ENCODE results near the gene WNK4. TPM values are rescaled to one million over a fixed set of nuclear protein-coding genes. Genes with fewer than 3 reads are reported as not detected.

Gene WNK4
- total RNA-seq, 1 donor = 0.45 TPM

DNA sequence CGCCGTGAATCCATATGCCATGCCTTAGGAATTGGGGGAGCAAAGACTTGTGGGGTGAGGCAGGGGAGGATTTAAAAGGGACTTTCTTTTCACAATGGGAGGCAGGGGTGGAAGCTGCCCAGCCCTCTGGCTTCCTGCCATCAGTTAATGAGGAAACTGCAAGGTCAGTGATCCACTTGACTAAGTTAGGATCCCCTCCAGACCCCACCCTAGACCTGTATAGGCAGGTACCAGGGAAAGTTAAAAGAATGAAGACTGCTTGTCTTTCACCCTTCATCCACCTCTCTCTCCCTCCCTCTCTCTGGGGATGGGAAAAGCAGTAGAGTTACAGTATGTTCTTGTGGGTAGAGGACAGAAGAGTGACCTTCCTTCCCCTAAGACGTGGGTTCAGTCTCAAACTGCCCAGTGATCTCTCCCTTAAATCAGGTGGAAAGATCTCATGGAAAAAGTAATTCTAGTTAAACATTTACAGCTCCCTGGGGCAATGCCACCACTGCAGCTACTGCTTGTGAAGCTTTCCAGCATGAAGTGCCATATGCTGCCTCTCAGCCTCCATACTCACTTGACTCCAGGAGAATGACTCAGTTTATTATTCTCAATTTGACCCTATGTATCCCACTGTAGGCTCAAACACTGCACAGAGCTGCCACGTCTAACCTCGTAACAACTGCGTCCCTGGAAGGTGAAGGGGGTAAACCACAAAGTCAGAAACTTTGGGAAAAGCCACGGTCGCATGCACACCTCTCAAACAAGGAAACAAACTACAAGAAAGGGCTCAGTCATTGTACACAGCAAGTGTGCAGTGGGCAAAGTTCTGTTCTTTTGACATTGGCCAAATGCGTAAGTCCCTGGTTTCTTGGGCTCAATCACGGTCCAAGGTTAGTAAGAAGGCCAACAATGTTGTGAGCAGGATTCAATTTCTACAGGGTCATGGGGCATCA is 16.9 kb downstream of the WNK4 start:
- no peak for TF ChIP-seq CTCF (IDR thresholded peaks at IDR 0.05; ENCODE audit: insufficient read depth, low read length)
- H3K4me3 ChIP-seq (ENCODE audit: low read depth, low read length) = peak overlapping the region; percentile 97
- no peak for DNase-seq (ENCODE audit: low read depth)

DNA sequence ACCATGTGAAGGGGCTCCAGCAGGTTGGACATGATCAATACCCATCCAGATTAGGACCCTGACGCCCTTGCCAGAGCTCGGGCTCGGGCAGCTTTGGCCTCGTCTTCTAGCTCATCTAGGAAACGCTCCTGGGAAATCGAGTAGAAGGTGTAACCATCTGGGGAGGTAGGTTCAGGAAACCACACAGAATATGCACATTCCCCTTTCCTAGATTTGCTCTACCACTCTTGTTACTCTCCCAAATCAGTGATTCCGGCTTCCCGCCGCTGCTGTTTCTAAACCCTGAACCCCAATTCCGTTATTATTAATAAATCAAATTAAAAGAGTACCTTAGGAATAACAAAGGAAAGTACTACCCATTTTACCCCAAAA is 17.6 kb downstream of the WNK4 start:
- TF ChIP-seq CTCF (IDR thresholded peaks at IDR 0.05; ENCODE audit: insufficient read depth, low read length) = no peak
- H3K4me3 ChIP-seq (ENCODE audit: low read depth, low read length) = peak overlapping the region; percentile 97
- DNase-seq (ENCODE audit: low read depth) = no peak

- peak within 1 kb of the TSS; percentile 97 for H3K4me3 ChIP-seq (ENCODE audit: low read depth, low read length)
- TF ChIP-seq CTCF (IDR thresholded peaks at IDR 0.05; ENCODE audit: insufficient read depth, low read length) = no peak
- peak; percentile 80 for DNase-seq (ENCODE audit: low read depth)
Observed at GRCh38 chr17:42798383-42799380, 18.3 kb downstream of the WNK4 start, which contains the start of the genes CNTD1 and COA3. Gene CNTD1, plus strand, starts transcription at chr17:42798861. Its CDS starts 207 bp downstream, at chr17:42799068. Gene COA3, minus strand, starts transcription at chr17:42798704. Its CDS starts 23 bp downstream, at chr17:42798681.

DNA sequence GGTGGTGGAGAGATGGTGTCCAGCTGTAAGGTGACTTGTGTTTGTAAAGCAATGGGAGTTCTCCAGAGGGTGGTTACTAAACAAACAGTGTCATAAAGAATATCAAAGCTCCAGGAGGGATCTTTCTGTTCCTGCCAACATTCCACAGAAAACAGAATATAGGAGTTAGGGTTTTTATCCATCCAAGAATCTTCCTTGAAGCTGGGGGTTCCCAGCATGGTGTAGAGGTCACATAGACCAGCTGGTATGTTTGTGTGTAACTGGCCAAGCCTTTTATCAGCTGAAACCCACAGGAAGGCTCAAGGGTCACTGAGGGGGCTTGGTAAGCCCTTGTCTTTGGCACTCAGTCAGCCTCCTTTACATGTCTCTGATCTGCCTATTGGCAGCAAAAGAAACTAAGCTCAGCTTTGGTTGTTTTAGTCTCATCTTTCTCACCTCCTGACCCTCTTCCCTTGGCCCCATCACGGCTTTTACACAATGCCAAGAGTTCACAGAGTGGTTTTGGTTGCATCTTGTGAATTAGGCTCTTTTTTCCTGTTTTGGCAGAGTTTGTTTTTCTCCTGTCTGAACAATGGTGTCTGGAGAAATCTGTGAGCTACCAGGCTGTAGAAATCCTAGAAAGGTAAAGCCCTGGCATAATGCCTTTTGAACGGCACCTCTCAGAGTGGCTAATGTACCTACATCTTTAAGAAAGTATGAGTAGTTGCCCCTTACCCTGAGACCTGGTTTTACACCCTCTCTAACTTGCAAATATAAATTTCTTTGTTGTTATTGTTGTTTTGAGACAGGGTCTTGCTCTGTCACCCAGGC is 22.9 kb downstream of the WNK4 start:
- no peak for TF ChIP-seq CTCF (IDR thresholded peaks at IDR 0.05; ENCODE audit: insufficient read depth, low read length)
- peak; percentile 37 for DNase-seq (ENCODE audit: low read depth)
- H3K4me3 ChIP-seq (ENCODE audit: low read depth, low read length) = no peak overlapping the region

- H3K4me3 ChIP-seq (ENCODE audit: low read depth, low read length) = no peak overlapping the region
- TF ChIP-seq CTCF (IDR thresholded peaks at IDR 0.05; ENCODE audit: insufficient read depth, low read length) = no peak
- no peak for DNase-seq (ENCODE audit: low read depth)
Observed at GRCh38 chr17:42804918-42805367, 24.5 kb downstream of the WNK4 start.

GRCh38 chr17:42806249-42806648 is 25.8 kb downstream of the WNK4 start:
- TF ChIP-seq CTCF (IDR thresholded peaks at IDR 0.05; ENCODE audit: insufficient read depth, low read length) = no peak
- no peak overlapping the region for H3K4me3 ChIP-seq (ENCODE audit: low read depth, low read length)
- no peak for DNase-seq (ENCODE audit: low read depth)
